WERI-Rb-1 (cell line): ENCODE measurements around the gene LYRM4.
A peak's percentile ranks its signal among the peaks of the same experiment; 100 is the strongest.

Experiments used
- DNase-seq: peaks from one replicate; pipeline ENCODE4 v3.0.0-alpha.2; 2020
- H3K27ac ChIP-seq: fragments of 250-450 bp; sonication (Bioruptor Pico); 2 replicates; pipeline ENCODE4 v1.5.1; 2020; ENCODE audit warnings: mild to moderate bottlenecking, moderate library complexity
- H3K27me3 ChIP-seq: fragments of 250-450 bp; sonication (Bioruptor Pico); 2 replicates; pipeline ENCODE4 v1.5.1; 2021; ENCODE audit warnings: mild to moderate bottlenecking, low read depth, moderate library complexity; ENCODE audit not compliant: insufficient read depth, severe bottlenecking
- H3K36me3 ChIP-seq: fragments of 250-450 bp; sonication (Bioruptor Pico); 2 replicates; pipeline ENCODE4 v1.5.1; 2020; ENCODE audit warnings: mild to moderate bottlenecking, moderate library complexity
- H3K4me3 ChIP-seq: 2 replicates; pipeline ENCODE4 v1.5.1; 2011; ENCODE audit warnings: low read depth, mild to moderate bottlenecking, control low read depth, low read length
- H3K9me3 ChIP-seq: fragments of 250-450 bp; sonication (Bioruptor Pico); 2 replicates; pipeline ENCODE4 v1.5.1; 2021; ENCODE audit warnings: mild to moderate bottlenecking, moderate library complexity; ENCODE audit not compliant: severe bottlenecking
- TF ChIP-seq, protein P1 (sequence below): IDR thresholded peaks from 2 replicates; pipeline ENCODE4 v1.5.1; 2011; ENCODE audit warnings: low read depth, mild to moderate bottlenecking, control low read depth, inconsistent platforms, low read length

The LYRM4 gene

DNA sequence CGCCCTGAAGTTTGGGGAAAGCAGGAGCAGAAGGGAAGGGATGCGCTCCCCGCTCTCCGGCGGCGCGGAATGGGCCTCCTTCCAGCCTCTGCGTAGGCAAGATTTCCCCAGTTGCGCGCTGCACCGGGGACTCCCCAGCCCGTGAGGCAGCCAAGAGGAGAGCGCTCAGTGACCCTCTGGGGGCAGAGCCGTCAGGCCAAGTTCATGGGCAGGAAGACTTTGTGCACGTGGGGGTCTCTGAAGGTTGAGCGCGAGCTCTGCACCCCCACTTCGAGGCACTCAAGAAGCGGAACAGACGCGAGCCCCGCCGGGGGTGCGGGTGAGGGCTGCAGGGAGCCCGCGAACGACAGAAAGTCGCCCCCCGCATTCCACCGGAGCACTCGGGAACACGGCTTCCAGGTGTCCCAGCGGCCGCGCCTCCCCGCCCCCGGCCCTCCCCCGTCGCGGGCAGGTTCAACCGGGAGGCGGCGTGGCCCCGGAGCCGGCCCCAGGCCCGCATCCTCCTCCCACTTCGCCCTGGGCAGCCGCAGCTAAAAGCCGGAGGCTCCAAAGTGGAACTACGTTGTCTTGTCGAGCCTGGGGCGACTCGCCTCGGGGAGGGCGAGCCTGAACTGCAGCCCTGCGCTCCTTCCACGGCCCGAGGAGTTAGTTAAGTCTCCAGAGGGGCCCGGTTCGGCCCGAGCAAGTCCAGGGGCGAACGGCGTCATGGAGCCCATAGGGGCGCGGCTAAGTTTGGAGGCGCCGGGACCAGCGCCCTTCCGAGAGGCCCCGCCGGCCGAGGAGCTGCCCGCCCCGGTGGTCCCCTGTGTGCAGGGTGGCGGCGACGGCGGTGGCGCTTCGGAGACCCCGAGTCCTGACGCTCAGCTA is 175.7 kb downstream of the LYRM4 start, which contains the start of gene PPP1R3G:
Gene PPP1R3G, plus strand, starts transcription at position 561 of the 867 bp plus-strand sequence. Its CDS starts 145 bp downstream, at position 706.
- Histone ChIP-seq H3K27me3 (peaks cover 27% of the 10 kb centered on the region), H3K36me3 (no peaks in the 10 kb centered on the region), H3K27ac (0 out of 2 replicates have a peak within 1 kb of the TSS, but pooled peaks have one; percentile 12), H3K9me3 (peaks cover 2% of the 10 kb centered on the region), H3K4me3 (peak within 1 kb of the TSS; percentile 67)
- DNase-seq = peak; percentile 78
- TF ChIP-seq, protein P1, sequence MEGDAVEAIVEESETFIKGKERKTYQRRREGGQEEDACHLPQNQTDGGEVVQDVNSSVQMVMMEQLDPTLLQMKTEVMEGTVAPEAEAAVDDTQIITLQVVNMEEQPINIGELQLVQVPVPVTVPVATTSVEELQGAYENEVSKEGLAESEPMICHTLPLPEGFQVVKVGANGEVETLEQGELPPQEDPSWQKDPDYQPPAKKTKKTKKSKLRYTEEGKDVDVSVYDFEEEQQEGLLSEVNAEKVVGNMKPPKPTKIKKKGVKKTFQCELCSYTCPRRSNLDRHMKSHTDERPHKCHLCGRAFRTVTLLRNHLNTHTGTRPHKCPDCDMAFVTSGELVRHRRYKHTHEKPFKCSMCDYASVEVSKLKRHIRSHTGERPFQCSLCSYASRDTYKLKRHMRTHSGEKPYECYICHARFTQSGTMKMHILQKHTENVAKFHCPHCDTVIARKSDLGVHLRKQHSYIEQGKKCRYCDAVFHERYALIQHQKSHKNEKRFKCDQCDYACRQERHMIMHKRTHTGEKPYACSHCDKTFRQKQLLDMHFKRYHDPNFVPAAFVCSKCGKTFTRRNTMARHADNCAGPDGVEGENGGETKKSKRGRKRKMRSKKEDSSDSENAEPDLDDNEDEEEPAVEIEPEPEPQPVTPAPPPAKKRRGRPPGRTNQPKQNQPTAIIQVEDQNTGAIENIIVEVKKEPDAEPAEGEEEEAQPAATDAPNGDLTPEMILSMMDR = no peak

DNA sequence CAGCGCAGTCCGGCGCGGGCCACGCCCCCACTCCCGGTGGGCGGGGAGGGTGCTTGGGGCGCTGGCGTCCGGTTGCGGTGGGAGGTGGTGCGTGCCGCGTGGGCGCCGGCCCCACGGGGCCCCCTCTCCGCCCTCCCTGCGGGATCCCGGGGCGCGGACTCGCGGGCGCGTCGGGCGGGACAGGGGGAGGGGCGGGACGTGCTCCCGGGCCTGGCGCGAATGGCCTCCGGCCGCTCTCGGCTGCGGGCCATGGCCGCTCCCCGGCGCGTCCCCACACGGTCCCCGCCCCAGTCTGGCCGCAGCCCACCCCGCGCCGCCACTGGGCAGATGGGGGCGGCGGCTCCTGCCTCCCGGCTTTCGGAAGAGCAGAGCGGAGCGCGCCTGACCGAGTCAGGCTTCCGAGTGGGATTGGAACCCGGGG is 176.4 kb downstream of the LYRM4 start:
- H3K4me3 ChIP-seq = peak overlapping the region; percentile 67
- 0 out of 2 replicates have a peak overlapping the region, but pooled peaks have one; percentile 12 for H3K27ac ChIP-seq
- H3K36me3 ChIP-seq = no peaks in the 10 kb centered on the region
- H3K9me3 ChIP-seq = peaks cover 2% of the 10 kb centered on the region
- H3K27me3 ChIP-seq = peaks cover 27% of the 10 kb centered on the region
- TF ChIP-seq, protein P1 = no peak
- DNase-seq = no peak

DNA sequence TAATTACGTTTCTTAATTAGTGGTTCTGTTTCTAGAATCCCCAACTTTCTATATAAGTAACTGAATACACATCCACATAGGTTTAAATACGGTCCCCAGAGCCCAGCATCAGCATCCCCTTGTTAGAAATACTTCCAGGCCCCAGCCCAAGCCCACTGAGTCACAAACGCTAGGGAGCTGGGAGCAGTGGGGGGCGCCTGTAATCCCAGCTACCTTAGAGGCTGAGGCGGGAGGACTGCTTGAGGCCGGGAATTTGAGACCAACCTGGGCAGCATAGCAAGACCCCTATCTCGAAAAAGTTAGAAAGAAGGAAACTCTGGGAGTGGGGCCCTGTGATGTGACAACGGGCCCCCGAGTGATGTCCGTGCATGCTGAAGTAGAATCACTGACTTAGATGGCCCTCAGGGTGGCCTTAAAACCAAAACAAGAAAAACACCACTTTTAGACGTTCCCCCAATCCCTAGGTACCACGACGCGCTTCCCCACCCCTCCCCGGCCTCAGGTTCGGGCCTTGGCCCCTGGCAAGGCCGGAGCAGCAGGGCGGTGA is 176.9 kb downstream of the LYRM4 start:
- DNase-seq = no peak
- peaks cover 2% of the 10 kb centered on the region for H3K9me3 ChIP-seq
- no peaks in the 10 kb centered on the region for H3K36me3 ChIP-seq
- H3K27me3 ChIP-seq = peaks cover 27% of the 10 kb centered on the region
- H3K27ac ChIP-seq = no peak overlapping the region
- TF ChIP-seq, protein P1 = no peak
- H3K4me3 ChIP-seq = peak overlapping the region; percentile 67

DNA sequence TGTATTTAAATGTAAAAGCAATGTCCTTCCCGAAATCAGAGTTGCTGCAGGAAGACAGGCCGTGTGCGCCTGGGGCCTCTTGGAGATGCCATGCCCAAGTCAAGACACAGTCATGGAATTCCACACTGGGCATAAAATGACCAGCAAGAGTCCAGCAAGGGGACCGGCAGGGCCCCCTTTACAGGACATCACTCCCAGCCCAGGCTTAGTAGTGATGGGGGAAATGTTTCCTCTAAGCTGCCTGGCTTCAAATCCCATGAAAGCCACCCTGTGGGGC is 177.5 kb downstream of the LYRM4 start:
- Histone ChIP-seq H3K36me3 (no peaks in the 10 kb centered on the region), H3K9me3 (peaks cover 2% of the 10 kb centered on the region), H3K27me3 (peaks cover 27% of the 10 kb centered on the region), H3K27ac (no peak overlapping the region), H3K4me3 (no peak overlapping the region)
- no peak for DNase-seq
- TF ChIP-seq, protein P1 = no peak

DNA sequence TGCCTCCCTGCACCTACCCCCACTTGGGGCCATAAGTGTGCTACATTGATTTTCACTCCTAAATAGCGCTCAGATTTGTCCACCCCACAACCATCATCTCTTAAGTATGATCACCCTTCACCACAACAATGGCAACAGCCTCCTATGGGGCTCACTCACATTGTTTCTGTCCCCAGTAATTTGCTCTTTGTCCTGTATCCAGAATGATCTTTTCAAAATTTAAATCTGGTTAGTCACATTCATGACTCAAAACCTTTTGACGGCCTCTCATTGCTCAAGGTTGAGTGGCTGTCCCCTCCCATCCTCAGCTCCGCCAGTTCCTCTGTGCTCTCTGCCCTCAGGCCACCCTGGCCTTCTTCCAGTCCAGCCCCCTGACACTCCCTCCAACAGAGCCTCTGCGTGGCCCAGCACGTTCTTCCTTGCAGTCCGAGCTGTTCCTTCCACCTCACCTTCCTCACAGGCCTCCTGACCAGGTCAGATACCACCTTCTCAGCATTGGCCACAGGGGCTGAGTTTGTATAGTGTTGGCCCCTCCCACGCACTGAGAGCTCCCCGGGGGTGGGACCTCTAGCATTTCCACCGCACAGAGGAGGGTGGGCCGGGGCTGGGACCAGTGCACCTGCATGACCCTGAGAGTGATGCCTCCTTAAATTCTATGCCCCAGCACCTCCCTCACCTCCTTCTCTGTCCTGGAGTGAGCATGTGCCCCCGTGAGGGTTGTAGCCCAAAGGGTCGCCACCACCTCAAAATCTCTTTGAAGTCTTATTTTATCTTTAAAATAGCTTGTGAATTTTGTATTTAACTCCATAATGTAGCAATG is 178.1 kb downstream of the LYRM4 start:
- no peaks in the 10 kb centered on the region for H3K36me3 ChIP-seq
- TF ChIP-seq, protein P1 = no peak
- H3K9me3 ChIP-seq = peaks cover 2% of the 10 kb centered on the region
- no peak overlapping the region for H3K4me3 ChIP-seq
- H3K27me3 ChIP-seq = peaks cover 27% of the 10 kb centered on the region
- no peak for DNase-seq
- H3K27ac ChIP-seq = no peak overlapping the region
